IPS-18a (cell line): ENCODE measurements around the gene TSC22D1.
A peak's percentile ranks its signal among the peaks of the same experiment; 100 is the strongest.

ENCODE experiments used
- H3K27ac ChIP-seq: one replicate; pipeline ENCODE4 v1.5.1; 2013; ENCODE audit warnings: low read length
- H3K27me3 ChIP-seq: one replicate; pipeline ENCODE4 v1.6.1; 2013; ENCODE audit warnings: mild to moderate bottlenecking, low read length; ENCODE audit not compliant: control insufficient read depth, insufficient read depth
- H3K36me3 ChIP-seq: one replicate; pipeline ENCODE4 v1.6.1; 2013; ENCODE audit warnings: low read depth, low read length; ENCODE audit not compliant: control insufficient read depth
- H3K4me1 ChIP-seq: one replicate; pipeline ENCODE4 v1.6.1; 2013; ENCODE audit warnings: low read depth, low read length; ENCODE audit not compliant: control insufficient read depth
- H3K4me3 ChIP-seq: one replicate; pipeline ENCODE4 v1.5.1; 2013; ENCODE audit warnings: low read length
- H3K9ac ChIP-seq: one replicate; pipeline ENCODE4 v1.6.1; 2013; ENCODE audit warnings: mild to moderate bottlenecking, low read length, moderate library complexity
- H3K9me3 ChIP-seq: one replicate; pipeline ENCODE4 v1.6.1; 2013; ENCODE audit warnings: low read depth, low read length; ENCODE audit not compliant: control insufficient read depth

Gene TSC22D1

GRCh38 chr13:44434766-44435141, 141.4 kb downstream of the TSC22D1 start:
- Histone ChIP-seq H3K27ac (no peak overlapping the region), H3K9me3 (no peaks in the 10 kb centered on the region), H3K27me3 (no peaks in the 10 kb centered on the region), H3K9ac (peak overlapping the region; percentile 100), H3K36me3 (peaks cover 21% of the 10 kb centered on the region), H3K4me1 (peaks cover 12% of the 10 kb centered on the region), H3K4me3 (peak overlapping the region; percentile 72)

GRCh38 chr13:44433863-44434765, 142.0 kb downstream of the TSC22D1 start:
- H3K9ac ChIP-seq = peak overlapping the region; percentile 100
- no peaks in the 10 kb centered on the region for H3K9me3 ChIP-seq
- H3K27me3 ChIP-seq = no peaks in the 10 kb centered on the region
- peak overlapping the region; percentile 72 for H3K4me3 ChIP-seq
- H3K27ac ChIP-seq = no peak overlapping the region
- H3K4me1 ChIP-seq = peaks cover 12% of the 10 kb centered on the region
- peaks cover 21% of the 10 kb centered on the region for H3K36me3 ChIP-seq

GRCh38 chr13:44432650-44433049, 143.5 kb downstream of the TSC22D1 start:
- Histone ChIP-seq H3K27ac (no peak overlapping the region), H3K9me3 (no peaks in the 10 kb centered on the region), H3K27me3 (no peaks in the 10 kb centered on the region), H3K36me3 (peaks cover 21% of the 10 kb centered on the region), H3K9ac (no peak overlapping the region), H3K4me3 (no peak overlapping the region), H3K4me1 (peaks cover 9% of the 10 kb centered on the region)

- Histone ChIP-seq H3K27me3 (no peaks in the 10 kb centered on the region), H3K9me3 (no peaks in the 10 kb centered on the region), H3K36me3 (peaks cover 21% of the 10 kb centered on the region), H3K27ac (no peak overlapping the region), H3K4me3 (no peak overlapping the region), H3K4me1 (peaks cover 6% of the 10 kb centered on the region), H3K9ac (no peak overlapping the region)
These were observed 145.0 kb downstream of the TSC22D1 start for GRCh38 chr13:44431150-44431549.

- Histone ChIP-seq H3K4me3 (no peak overlapping the region), H3K4me1 (no peaks in the 10 kb centered on the region), H3K27me3 (no peaks in the 10 kb centered on the region), H3K27ac (no peak overlapping the region), H3K36me3 (peaks cover 16% of the 10 kb centered on the region), H3K9ac (no peak overlapping the region), H3K9me3 (no peaks in the 10 kb centered on the region)
These were observed 146.8 kb downstream of the TSC22D1 start for GRCh38 chr13:44429311-44429710.

GRCh38 chr13:44426461-44426860, 149.7 kb downstream of the TSC22D1 start:
- Histone ChIP-seq H3K27ac (no peak overlapping the region), H3K27me3 (no peaks in the 10 kb centered on the region), H3K4me1 (no peaks in the 10 kb centered on the region), H3K4me3 (no peak overlapping the region), H3K36me3 (no peaks in the 10 kb centered on the region), H3K9ac (no peak overlapping the region), H3K9me3 (no peaks in the 10 kb centered on the region)

- H3K36me3 ChIP-seq = no peaks in the 10 kb centered on the region
- no peaks in the 10 kb centered on the region for H3K27me3 ChIP-seq
- no peaks in the 10 kb centered on the region for H3K9me3 ChIP-seq
- no peak overlapping the region for H3K4me3 ChIP-seq
- no peak overlapping the region for H3K9ac ChIP-seq
- no peak overlapping the region for H3K27ac ChIP-seq
- H3K4me1 ChIP-seq = peaks cover 3% of the 10 kb centered on the region
These were observed 150.4 kb downstream of the TSC22D1 start for GRCh38 chr13:44425815-44426078.

GRCh38 chr13:44425041-44425814, 150.9 kb downstream of the TSC22D1 start:
- H3K27me3 ChIP-seq = no peaks in the 10 kb centered on the region
- no peak overlapping the region for H3K4me3 ChIP-seq
- no peaks in the 10 kb centered on the region for H3K9me3 ChIP-seq
- no peak overlapping the region for H3K9ac ChIP-seq
- H3K4me1 ChIP-seq = peaks cover 8% of the 10 kb centered on the region
- no peaks in the 10 kb centered on the region for H3K36me3 ChIP-seq
- H3K27ac ChIP-seq = no peak overlapping the region

- Histone ChIP-seq H3K9me3 (no peaks in the 10 kb centered on the region), H3K4me3 (no peak overlapping the region), H3K27me3 (no peaks in the 10 kb centered on the region), H3K36me3 (no peaks in the 10 kb centered on the region), H3K9ac (no peak overlapping the region), H3K4me1 (peaks cover 8% of the 10 kb centered on the region), H3K27ac (no peak overlapping the region)
These were observed 152.3 kb downstream of the TSC22D1 start for GRCh38 chr13:44423824-44424223.

GRCh38 chr13:44422755-44423643, 153.1 kb downstream of the TSC22D1 start:
- H3K36me3 ChIP-seq = no peaks in the 10 kb centered on the region
- no peak overlapping the region for H3K27ac ChIP-seq
- peaks cover 9% of the 10 kb centered on the region for H3K4me1 ChIP-seq
- no peak overlapping the region for H3K4me3 ChIP-seq
- H3K9me3 ChIP-seq = no peaks in the 10 kb centered on the region
- H3K27me3 ChIP-seq = no peaks in the 10 kb centered on the region
- no peak overlapping the region for H3K9ac ChIP-seq

- H3K9me3 ChIP-seq = no peaks in the 10 kb centered on the region
- no peak overlapping the region for H3K4me3 ChIP-seq
- H3K36me3 ChIP-seq = no peaks in the 10 kb centered on the region
- H3K27me3 ChIP-seq = no peaks in the 10 kb centered on the region
- H3K27ac ChIP-seq = no peak overlapping the region
- H3K9ac ChIP-seq = no peak overlapping the region
- peaks cover 15% of the 10 kb centered on the region for H3K4me1 ChIP-seq
These were observed 154.1 kb downstream of the TSC22D1 start for GRCh38 chr13:44421853-44422525.
